Left hindlimb (tissue), 1 donor: Measurements from ENCODE around the gene PTDSS2.

Experiments
- DNase-seq: peaks from one replicate; pipeline ENCODE4 v3.0.0-alpha.2; 2018

Gene PTDSS2

DNA sequence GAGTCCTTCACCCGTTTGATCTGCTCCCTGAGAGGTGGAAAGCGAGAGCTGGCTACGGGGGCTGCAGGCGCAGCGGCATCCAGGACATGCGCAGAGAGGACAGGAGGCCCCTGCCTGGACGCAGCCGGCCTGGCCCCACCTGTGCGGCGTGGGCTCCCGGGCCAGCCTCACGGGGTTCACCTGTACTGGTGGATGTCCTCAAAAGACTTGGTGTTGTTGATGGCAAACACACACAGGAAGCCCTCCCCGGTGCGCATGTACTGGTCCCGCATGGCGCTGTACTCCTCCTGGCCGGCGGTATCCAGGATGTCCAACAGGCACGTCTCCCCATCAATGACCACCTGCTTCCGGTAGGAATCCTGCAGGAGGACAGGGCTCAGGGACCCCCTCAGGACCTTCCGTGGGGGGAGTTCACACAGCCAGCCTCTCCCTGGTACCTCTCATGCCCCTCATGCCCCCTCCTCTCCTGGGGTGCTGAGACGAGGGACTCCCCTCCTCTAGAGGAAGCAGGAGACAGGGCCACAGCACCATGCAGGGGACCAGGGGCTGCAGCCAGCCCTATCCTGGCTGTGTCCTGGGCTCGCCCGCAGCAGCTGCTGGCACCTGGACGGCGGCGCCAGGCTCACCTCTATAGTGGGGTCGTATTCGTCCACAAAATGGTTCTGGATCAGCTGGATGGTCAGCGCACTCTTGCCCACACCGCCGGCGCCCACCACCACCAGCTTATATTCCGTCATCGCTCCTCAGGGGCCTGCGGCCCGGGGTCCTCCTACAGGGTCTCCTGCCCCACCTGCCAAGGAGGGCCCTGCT, 83.7 kb downstream of the PTDSS2 start:
- DNase-seq: no peak

DNA sequence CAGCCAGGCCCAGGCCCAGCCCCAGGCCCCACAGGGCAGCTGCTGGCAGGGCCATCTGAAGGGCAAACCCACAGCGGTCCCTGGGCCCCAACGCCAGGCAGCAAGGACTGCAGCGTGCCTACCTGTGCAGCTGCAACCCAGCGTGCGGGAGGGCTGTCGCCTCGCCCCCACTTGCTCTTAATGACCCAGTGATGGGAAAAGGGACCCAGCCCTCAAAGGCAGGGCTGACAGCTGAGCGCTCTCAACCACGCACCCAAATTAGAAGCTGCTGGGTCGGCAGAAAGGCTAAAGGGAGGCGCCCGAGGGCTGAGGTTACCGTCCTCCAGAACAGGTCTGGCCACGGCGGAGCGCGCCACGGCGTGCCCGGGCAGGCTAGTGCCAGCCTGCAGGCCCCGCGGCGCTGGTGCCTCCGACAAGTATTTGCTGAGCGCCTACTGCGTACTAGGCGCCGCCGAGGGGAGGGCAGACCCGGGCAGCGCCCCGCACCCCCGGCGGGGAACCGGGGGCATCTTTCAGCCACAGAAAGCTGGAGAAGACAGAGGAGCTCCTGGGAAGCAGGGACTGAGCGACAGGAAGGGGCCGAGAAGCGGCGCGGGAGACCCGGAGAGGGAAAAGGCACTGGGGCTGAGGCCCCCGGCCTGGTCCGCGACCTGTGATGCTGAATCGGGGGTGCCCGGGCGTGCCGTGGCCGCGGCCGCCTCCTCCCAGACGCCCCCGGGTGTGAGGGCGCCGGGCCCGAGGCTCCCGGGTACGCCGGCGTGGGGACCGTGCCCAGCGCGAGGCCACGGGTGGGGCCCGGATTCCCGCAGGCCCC, 84.5 kb downstream of the PTDSS2 start:
- no peak for DNase-seq

DNA sequence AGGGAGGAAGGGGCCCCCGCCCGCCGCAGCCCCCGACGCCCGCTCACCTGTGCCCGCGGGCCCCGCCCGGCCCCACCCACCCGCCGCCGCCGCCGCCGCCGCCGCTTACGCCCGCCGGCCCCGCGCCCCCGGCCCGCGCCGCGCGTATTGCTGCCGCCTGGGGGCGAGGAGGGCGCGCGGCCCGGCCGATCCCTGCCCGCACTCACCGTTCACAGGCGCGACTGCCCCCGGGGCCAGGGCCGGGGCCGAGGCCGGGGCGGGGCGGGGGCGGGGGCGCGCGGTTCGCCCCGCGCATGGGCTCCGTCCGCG, 85.1 kb downstream of the PTDSS2 start:
- DNase-seq: no peak

DNA sequence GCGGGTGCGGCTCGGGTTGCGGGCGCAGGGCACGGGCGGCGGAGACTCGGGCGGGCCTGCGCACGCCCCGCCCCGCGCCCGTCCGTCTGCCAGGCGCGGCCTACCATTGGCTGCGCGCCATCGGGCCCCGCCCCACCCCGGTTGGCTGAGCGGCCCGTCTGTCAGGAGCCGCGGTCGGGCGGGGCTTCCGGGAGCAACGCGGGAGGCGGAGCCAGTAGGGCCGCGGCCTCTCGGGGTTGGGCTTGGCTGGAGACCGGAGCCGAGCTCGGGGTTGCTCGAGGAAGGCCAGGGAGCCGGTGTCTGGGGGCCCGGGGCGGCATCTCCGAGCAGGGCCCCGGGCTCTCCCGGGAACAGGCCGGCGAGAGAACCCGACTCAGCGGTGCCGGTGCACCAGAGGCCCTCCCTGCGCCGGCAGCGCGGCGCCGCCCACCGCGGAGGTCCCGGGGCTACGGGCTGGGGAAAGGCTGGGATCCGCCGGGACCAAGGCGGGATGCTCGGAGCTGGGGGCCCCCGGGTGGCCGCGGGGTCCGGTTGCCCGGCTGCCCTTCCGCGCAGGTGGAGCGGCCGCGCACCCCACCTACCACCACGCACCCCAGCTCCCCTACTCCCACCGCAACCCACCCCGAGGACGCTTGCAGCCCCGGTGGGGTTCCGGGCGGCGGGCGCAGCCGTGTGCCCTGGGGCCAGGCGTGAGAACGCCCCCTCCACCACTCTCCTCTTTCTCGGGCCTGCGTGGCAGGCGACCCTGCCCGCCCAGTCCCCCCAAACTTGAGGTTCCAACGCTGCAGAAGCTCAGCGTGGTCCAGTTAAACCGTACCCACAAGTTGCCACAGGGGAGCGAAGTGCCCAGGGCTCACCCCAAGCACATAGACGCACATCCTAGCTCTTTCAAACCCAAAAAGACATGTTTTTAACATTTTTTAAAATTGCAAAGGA, 85.7 kb downstream of the PTDSS2 start, which contains the start of gene HRAS:
TSS of gene HRAS (minus strand) at position 58 of the 936 bp plus-strand sequence.
- peak; percentile 96 for DNase-seq

DNA sequence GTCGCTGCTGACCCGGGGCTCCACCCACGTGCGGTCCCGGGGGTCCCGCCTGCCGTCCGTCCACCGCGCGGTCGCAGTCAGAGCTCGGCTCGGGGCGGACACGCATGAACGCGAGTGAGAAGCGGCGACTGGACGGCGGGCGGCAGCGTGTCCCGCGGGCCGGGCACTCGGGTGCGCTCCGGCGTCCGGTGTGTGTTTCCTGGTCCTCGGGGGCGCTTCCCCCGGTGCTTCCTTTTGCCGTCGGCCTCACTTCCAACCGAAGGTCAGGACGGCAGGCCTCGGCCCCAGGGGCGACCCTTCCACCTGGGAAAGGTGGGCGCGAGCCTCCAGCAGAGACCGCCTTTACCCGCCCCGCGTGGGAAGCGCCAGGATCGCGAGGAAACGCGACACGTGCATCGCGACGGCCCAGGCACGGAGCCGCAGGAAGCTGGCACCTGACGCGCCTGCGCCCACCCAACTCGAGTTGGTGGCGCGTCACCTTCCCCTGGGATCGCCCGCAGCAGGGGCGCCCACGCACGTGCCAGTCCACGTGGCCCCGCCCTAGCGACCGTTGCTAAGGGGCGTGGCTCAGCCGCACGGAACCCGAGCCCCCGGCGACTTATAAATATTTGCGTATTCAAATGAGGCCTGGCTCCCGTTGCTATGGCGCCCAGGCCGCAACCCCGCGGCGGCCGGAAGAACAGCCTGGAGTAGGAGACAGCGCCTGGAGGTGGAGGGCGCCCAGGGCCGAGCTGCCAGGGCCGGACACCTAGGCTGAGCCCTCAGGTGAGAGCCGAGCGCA, 87.0 kb downstream of the PTDSS2 start, which contains the start of gene LRRC56:
TSS of gene LRRC56 (plus strand) at position 687 of the 781 bp plus-strand sequence. CDS start 3,158 bp downstream, outside the sequence.
- DNase-seq: no peak

DNA sequence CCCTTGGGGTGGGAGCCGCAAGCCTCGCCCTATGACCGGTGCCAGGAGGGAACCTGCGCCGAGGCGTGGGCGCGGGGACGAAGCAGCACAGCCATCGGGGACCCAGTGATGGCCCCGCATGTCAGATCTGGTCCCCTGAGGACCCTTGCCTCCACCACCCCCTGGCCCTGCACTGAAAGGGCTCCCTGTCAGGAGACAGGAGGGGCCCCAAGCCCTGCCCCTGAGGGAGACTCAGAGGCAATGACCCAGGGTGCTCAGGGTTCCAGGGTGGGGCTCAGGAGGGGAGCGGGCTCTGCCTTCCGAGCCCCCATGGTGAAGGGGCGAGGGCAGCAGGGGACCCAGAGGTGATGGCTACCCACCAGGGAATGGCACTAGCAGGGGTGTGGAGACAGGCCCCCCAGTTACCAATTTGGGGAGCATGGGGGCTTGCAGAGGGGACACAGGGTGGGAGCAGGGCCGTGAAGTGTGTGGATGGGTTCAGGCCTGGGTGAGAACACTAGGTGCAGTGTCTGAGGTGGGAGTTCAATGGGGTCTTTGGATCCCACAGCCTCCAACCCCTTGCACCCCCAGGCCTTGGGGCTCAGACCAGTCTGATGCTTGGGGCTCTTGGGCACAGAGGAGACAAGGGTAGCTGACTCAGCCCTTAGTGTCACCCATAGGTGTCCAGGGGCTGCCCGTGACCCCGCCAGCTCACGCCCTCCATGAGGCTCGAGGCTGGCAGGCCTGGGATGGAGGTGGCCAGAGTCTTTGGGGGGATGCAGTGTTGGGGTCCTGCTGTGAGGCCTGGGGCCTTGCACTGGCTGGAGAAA, 87.7 kb downstream of the PTDSS2 start:
- DNase-seq: no peak

DNA sequence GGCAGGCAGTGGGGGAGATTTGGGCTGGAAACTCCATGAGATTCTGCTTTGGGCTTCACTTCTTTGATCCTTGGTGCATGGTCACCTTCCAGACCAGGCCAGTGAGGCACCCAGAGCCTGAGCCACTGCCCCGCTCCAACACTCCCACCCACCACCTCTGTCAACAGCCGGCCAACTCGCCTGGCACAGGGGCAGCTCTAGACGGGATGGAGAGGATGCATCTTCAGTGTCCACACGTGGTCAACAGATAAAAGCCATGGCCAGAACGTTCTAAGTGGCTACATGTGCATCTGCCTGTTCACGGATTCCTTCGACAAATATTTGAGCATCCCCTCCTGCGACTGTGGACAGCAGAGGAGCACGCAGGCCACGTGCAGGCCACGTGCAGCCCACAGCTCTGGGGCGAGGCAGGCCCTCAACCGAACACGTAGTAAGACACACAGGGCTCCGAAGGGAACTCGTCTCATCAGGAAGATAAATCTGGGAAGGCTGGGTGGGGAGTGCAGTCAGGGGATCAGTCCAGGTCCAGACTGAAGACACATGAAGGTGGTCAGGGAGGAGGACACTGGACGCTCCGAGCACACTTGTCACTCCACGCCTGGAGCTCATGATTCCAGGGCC, 88.5 kb downstream of the PTDSS2 start:
- DNase-seq: peak; percentile 31

DNA sequence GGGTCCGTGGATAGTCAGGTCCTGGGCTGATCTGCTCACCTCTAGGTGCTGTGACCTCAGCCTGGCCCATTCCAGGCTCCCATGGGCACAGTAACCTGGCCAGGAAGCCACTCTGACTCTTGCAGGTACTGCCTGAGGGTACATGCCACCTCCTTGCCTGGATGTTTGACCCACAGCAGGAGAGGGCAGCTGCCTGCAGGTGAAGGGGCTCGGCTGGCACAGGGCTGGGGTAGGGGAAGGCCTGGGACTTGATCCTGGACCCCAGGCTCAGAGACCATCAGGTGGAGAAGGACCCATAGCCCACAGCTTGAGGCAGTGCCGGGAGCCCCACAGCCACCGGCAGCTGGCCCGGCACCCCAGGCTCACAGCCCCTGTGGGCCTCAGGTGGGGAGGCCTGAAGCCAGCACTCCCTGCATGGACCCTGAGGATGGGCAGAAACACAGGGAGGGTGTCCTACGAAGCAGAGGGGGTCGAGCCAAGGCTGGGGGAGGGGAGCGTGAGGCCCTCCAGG, 89.9 kb downstream of the PTDSS2 start:
- no peak for DNase-seq
